ENCODE data around the gene USP35. TPM values are rescaled to one million over a fixed set of nuclear protein-coding genes. Genes with fewer than 3 reads are reported as not detected.

The USP35 gene
- total and polyA plus RNA-seq, 2 experiments from 2014 or later = 2.7 to 7.0 TPM

DNA sequence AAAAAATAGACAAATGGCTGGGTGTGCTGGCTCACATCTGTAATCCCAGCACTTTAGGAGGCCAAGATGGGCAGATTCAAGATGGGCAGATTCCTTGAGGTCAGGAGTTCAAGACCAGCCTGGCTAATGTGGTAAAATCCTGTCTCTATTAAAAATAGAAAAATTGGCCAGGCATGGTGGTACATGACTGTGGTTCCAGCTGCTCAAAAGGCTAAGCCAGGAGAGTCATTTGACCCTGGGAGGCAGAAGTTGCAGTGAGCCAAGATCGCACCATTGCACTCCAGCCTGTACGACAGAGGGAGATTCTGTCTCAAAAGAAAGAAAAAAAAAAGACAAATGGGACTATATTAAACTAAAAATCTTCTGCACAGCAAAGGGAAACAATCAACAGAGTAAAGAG, 55.4 kb downstream of the USP35 start:
- TF ChIP-seq EZH2 (IDR thresholded peaks at IDR 0.05; ENCODE audit: insufficient read depth, poor library complexity, severe bottlenecking) (no peak), EZH2phosphoT487 (IDR thresholded peaks at IDR 0.05; ENCODE audit: insufficient read depth, low read depth) (no peak)
- in situ Hi-C loops (cut with MboI) = no loop called here
- H3K9me2 ChIP-seq (ENCODE audit: insufficient read depth) = no peaks in the 10 kb centered on the region
- peak; percentile 10 for DNase-seq
- no peak overlapping the region for H3K4me3 ChIP-seq
- no peak overlapping the region for H3K27ac ChIP-seq
- peaks cover 11% of the 10 kb centered on the region; the same call in 1 of the 2 replicates for H3K4me1 ChIP-seq (ENCODE audit: insufficient read depth)
- no peak overlapping the region for H3K4me2 ChIP-seq (ENCODE audit: unreplicated experiment)
- H3K9me3 ChIP-seq (ENCODE audit: low read depth) = no peaks in the 10 kb centered on the region
- no peaks in the 10 kb centered on the region for H3K36me3 ChIP-seq (ENCODE audit: low read depth)
- no peaks in the 10 kb centered on the region for H3K79me2 ChIP-seq (ENCODE audit: insufficient read depth)
- no peaks in the 10 kb centered on the region for H3K27me3 ChIP-seq (replicated peaks; ENCODE audit: insufficient read depth)
- no peaks in the 10 kb centered on the region for H4K20me1 ChIP-seq (ENCODE audit: insufficient read depth)
- peaks cover 27% of the 10 kb centered on the region for H3F3A ChIP-seq (ENCODE audit: insufficient read depth)
- WGBS, 2 experiments (ENCODE audit: low coverage in 1 of 2, low lambda C conversion rate in 2 of 2, missing lambda C conversion rate in 2 of 2) = 36 to 37% methylated on average over 2 of the region's 2 CpGs
- no peak overlapping the region for H3K9ac ChIP-seq
- H2AFZ ChIP-seq = no peak overlapping the region

DNA sequence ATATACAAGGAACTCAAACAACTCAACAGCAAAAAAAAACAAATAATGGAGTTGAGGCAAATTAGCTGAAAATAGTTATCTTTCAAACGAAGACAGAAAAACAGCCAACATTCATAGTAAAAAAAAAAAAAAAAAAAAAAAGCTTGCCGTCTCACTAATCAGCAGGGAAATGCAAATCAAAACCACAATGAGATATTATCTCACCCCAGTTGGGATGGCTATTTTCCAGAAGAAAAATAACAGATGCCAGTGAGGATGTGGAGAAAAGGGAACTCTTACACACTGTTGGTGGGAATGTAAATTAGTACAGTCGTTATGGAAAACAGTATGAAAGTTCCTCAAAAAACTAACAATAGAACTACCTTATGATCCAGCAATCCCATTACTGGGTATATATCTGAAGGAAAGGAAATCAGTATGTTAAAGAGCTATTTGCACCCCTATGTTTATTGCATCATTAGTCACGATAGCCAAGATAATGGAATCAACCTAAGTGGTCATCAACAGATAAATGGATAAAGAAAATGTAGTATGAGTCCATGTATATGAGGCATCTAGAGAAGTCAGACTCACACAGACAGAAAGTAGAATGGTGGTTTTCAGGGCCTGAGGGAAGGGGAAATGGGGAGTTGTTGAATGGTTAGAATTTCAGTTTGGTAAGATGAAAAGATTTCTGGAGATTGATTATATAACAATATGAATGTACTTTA, 56.0 kb downstream of the USP35 start:
- peaks cover 29% of the 10 kb centered on the region for H3F3A ChIP-seq (ENCODE audit: insufficient read depth)
- H3K4me3 ChIP-seq = no peak overlapping the region
- no peaks in the 10 kb centered on the region for H3K27me3 ChIP-seq (replicated peaks; ENCODE audit: insufficient read depth)
- DNase-seq = no peak
- H2AFZ ChIP-seq = no peak overlapping the region
- WGBS, 2 experiments (ENCODE audit: low coverage in 1 of 2, low lambda C conversion rate in 2 of 2, missing lambda C conversion rate in 2 of 2) = 22 to 25% methylated on average over 4 of the region's 4 CpGs
- H3K4me2 ChIP-seq (ENCODE audit: unreplicated experiment) = no peak overlapping the region
- no peaks in the 10 kb centered on the region for H3K9me3 ChIP-seq (ENCODE audit: low read depth)
- in situ Hi-C loops (cut with MboI) = no loop called here
- H4K20me1 ChIP-seq (ENCODE audit: insufficient read depth) = no peaks in the 10 kb centered on the region
- H3K27ac ChIP-seq = no peak overlapping the region
- peaks cover 11% of the 10 kb centered on the region; the same call in 1 of the 2 replicates for H3K4me1 ChIP-seq (ENCODE audit: insufficient read depth)
- no peaks in the 10 kb centered on the region for H3K36me3 ChIP-seq (ENCODE audit: low read depth)
- no peaks in the 10 kb centered on the region for H3K9me2 ChIP-seq (ENCODE audit: insufficient read depth)
- no peak for TF ChIP-seq EZH2phosphoT487 (IDR thresholded peaks at IDR 0.05; ENCODE audit: insufficient read depth, low read depth)
- no peak for TF ChIP-seq EZH2 (IDR thresholded peaks at IDR 0.05; ENCODE audit: insufficient read depth, poor library complexity, severe bottlenecking)
- H3K9ac ChIP-seq = no peak overlapping the region
- H3K79me2 ChIP-seq (ENCODE audit: insufficient read depth) = no peaks in the 10 kb centered on the region

DNA sequence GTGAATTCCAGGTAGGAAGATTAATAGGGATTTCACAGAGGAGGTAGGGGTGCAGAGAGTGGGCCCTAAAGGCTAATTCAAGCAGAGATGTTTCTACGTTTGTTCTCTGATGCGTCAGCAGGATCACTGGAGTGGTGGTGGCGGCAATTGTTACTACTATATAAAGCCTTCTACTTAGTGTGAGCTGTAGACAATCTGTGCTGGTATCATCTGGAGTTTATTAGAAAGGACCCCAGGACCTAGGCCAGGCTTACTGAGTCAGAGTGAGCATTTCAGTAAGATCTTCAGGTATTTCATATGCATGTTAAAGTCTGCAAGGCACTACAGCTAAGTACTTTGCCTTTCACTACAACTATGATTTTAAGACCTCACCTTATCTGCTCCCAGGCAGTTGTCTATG, 59.5 kb downstream of the USP35 start:
- peak; percentile 23 for DNase-seq
- WGBS, 2 experiments (ENCODE audit: low coverage in 1 of 2, low lambda C conversion rate in 2 of 2, missing lambda C conversion rate in 2 of 2) = 85 to 87% methylated on average over 3 of the region's 3 CpGs

DNA sequence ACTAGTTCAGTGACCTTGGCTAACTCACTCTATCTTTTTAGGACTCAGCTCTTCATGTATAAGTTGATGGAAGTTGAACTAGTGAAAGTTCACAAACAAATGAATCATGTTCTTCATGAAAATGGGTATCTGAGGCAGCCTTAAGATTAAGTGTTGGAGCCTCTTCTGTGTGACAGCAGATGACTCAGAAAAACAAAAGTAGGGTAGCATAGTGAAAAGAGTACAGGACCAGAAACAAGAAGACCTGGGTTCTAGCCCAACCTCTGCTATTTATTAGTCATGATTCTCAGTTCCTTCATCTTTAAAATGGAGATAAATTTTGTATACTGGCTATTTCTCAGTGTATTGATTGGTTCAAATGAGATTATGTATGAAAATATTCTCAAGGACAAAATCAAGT, 60.2 kb downstream of the USP35 start:
- Histone ChIP-seq H3K27ac (no peak overlapping the region), H2AFZ (no peak overlapping the region), H3K4me2 (ENCODE audit: unreplicated experiment) (no peak overlapping the region), H3K79me2 (ENCODE audit: insufficient read depth) (no peaks in the 10 kb centered on the region), H3K9me3 (ENCODE audit: low read depth) (no peaks in the 10 kb centered on the region), H3K36me3 (ENCODE audit: low read depth) (no peaks in the 10 kb centered on the region), H4K20me1 (ENCODE audit: insufficient read depth) (no peaks in the 10 kb centered on the region), H3K9me2 (ENCODE audit: insufficient read depth) (no peaks in the 10 kb centered on the region), H3F3A (ENCODE audit: insufficient read depth) (peaks cover 39% of the 10 kb centered on the region), H3K4me1 (ENCODE audit: insufficient read depth) (peaks cover 28% of the 10 kb centered on the region), H3K9ac (no peak overlapping the region), H3K27me3 (replicated peaks; ENCODE audit: insufficient read depth) (no peaks in the 10 kb centered on the region), H3K4me3 (no peak overlapping the region)
- in situ Hi-C loops (cut with MboI) = no loop called here
- TF ChIP-seq EZH2 (IDR thresholded peaks at IDR 0.05; ENCODE audit: insufficient read depth, poor library complexity, severe bottlenecking) (no peak), EZH2phosphoT487 (IDR thresholded peaks at IDR 0.05; ENCODE audit: insufficient read depth, low read depth) (no peak)
- no peak for DNase-seq

More for the DNA sequence above, 59.5 kb downstream of the USP35 start:
- Histone ChIP-seq H3K79me2 (ENCODE audit: insufficient read depth) (no peaks in the 10 kb centered on the region), H3K27me3 (replicated peaks; ENCODE audit: insufficient read depth) (no peaks in the 10 kb centered on the region), H3K9me3 (ENCODE audit: low read depth) (no peaks in the 10 kb centered on the region), H3K27ac (no peak overlapping the region), H3K4me3 (no peak overlapping the region), H3K9me2 (ENCODE audit: insufficient read depth) (no peaks in the 10 kb centered on the region), H4K20me1 (ENCODE audit: insufficient read depth) (no peaks in the 10 kb centered on the region), H3F3A (ENCODE audit: insufficient read depth) (peaks cover 39% of the 10 kb centered on the region), H3K4me2 (ENCODE audit: unreplicated experiment) (no peak overlapping the region), H3K36me3 (ENCODE audit: low read depth) (no peaks in the 10 kb centered on the region), H3K9ac (no peak overlapping the region), H2AFZ (no peak overlapping the region), H3K4me1 (ENCODE audit: insufficient read depth) (peaks cover 24% of the 10 kb centered on the region)
- in situ Hi-C loops (cut with MboI) = no loop called here
- TF ChIP-seq EZH2phosphoT487 (IDR thresholded peaks at IDR 0.05; ENCODE audit: insufficient read depth, low read depth) (no peak), EZH2 (IDR thresholded peaks at IDR 0.05; ENCODE audit: insufficient read depth, poor library complexity, severe bottlenecking) (no peak)
